Trophoblast cell (in vitro differentiated cells and primary cell): ENCODE data around the gene ABCC6.

Experiments
- DNase-seq, 2 donors: peaks; one replicate each; pipeline ENCODE4 v3.0.0-alpha.2; 2016
- H2AFZ ChIP-seq: 2 replicates; pipeline ENCODE4 v1.6.1; 2013; ENCODE audit warnings: low read length, moderate library complexity, mild to moderate bottlenecking; ENCODE audit not compliant: insufficient read depth, poor library complexity
- H2AK5ac ChIP-seq: 2 replicates; pipeline ENCODE4 v1.6.1; 2013; ENCODE audit warnings: mild to moderate bottlenecking, low read length
- H2BK120ac ChIP-seq: 2 replicates; pipeline ENCODE4 v1.6.1; 2013; ENCODE audit warnings: low read length, mild to moderate bottlenecking, moderate library complexity; ENCODE audit not compliant: insufficient read depth, poor library complexity
- H2BK12ac ChIP-seq: 2 replicates; pipeline ENCODE4 v1.6.1; 2013; ENCODE audit warnings: mild to moderate bottlenecking, low read length, moderate library complexity
- H2BK5ac ChIP-seq: 2 replicates; pipeline ENCODE4 v1.6.1; 2013; ENCODE audit warnings: low read length, low read depth, moderate library complexity, mild to moderate bottlenecking; ENCODE audit not compliant: poor library complexity
- H3K14ac ChIP-seq: 2 replicates; pipeline ENCODE4 v1.6.1; 2013; ENCODE audit warnings: mild to moderate bottlenecking, low read length
- H3K18ac ChIP-seq: 2 replicates; pipeline ENCODE4 v1.6.1; 2013; ENCODE audit warnings: mild to moderate bottlenecking, low read length
- H3K23ac ChIP-seq: 2 replicates; pipeline ENCODE4 v1.6.1; 2013; ENCODE audit warnings: low read length
- H3K27ac ChIP-seq: 2 replicates; pipeline ENCODE4 v1.5.1; 2013; ENCODE audit warnings: low read depth, mild to moderate bottlenecking, inconsistent platforms, low read length, moderate library complexity
- H3K27me3 ChIP-seq: 2 replicates; pipeline ENCODE4 v1.6.1; 2013; ENCODE audit warnings: inconsistent platforms, mild to moderate bottlenecking, low read length, moderate library complexity; ENCODE audit not compliant: insufficient read depth
- H3K36me3 ChIP-seq, 2 experiments: 1 replicate in 1 of 2; 2 replicates in 1 of 2; pipeline ENCODE4 v1.6.1; 2013; ENCODE audit warnings: low read length in 2 of 2, mild to moderate bottlenecking in 2 of 2, moderate library complexity in 1 of 2; ENCODE audit not compliant: insufficient read depth in 2 of 2, control insufficient read depth in 1 of 2
- H3K4ac ChIP-seq: 2 replicates; pipeline ENCODE4 v1.6.1; 2013; ENCODE audit warnings: low read depth, mild to moderate bottlenecking, low read length, moderate library complexity
- H3K4me1 ChIP-seq, 2 experiments: 1 replicate in 1 of 2; 2 replicates in 1 of 2; pipeline ENCODE4 v1.6.1; 2013; ENCODE audit warnings: low read length in 2 of 2, mild to moderate bottlenecking in 2 of 2, moderate library complexity in 1 of 2; ENCODE audit not compliant: insufficient read depth in 2 of 2, control insufficient read depth in 1 of 2
- H3K4me2 ChIP-seq: 2 replicates; pipeline ENCODE4 v1.6.1; 2013; ENCODE audit warnings: inconsistent platforms, mild to moderate bottlenecking, low read length, moderate library complexity
- H3K4me3 ChIP-seq: 2 replicates; pipeline ENCODE4 v1.5.1; 2013; ENCODE audit warnings: mild to moderate bottlenecking, low read depth, low read length, inconsistent platforms
- H3K79me1 ChIP-seq: one replicate; pipeline ENCODE4 v1.6.1; 2013; ENCODE audit warnings: low read length
- H3K79me2 ChIP-seq: 2 replicates; pipeline ENCODE4 v1.6.1; 2013; ENCODE audit warnings: low read length, mild to moderate bottlenecking; ENCODE audit not compliant: control insufficient read depth, insufficient read depth, poor library complexity
- H3K9ac ChIP-seq: 2 replicates; pipeline ENCODE4 v1.6.1; 2013; ENCODE audit warnings: mild to moderate bottlenecking, low read length
- H3K9me3 ChIP-seq: 2 replicates; pipeline ENCODE4 v1.6.1; 2013; ENCODE audit warnings: low read depth, mild to moderate bottlenecking, control low read depth, inconsistent platforms, low read length; ENCODE audit not compliant: insufficient read depth
- H4K12ac ChIP-seq: 2 replicates; pipeline ENCODE4 v1.6.1; 2013; ENCODE audit warnings: low read depth, mild to moderate bottlenecking, low read length, moderate library complexity
- H4K8ac ChIP-seq: 2 replicates; pipeline ENCODE4 v1.6.1; 2013; ENCODE audit warnings: low read depth, mild to moderate bottlenecking, low read length, moderate library complexity
- H4K91ac ChIP-seq: one replicate; pipeline ENCODE4 v1.6.1; 2013; ENCODE audit warnings: low read depth, mild to moderate bottlenecking, low read length, moderate library complexity
- WGBS: extraction: QIAGEN DNeasy Blood & Tissue Kit; methylation state at CpG from one replicate; pipeline ENCODE4 v1.1.7; 2013; ENCODE audit warnings: missing lambda C conversion rate; ENCODE audit not compliant: insufficient read length, insufficient coverage; ENCODE audit errors: extremely low coverage; 5-methylcytosine and 5-hydroxymethylcytosine counted together

The ABCC6 gene

GRCh38 chr16:16100631-16101030, 122.7 kb downstream of the ABCC6 start:
- no peaks in the 10 kb centered on the region for H3K27me3 ChIP-seq
- no peak overlapping the region for H3K4me3 ChIP-seq
- H3K79me1 ChIP-seq, result no peaks in the 10 kb centered on the region
- no peak overlapping the region for H4K8ac ChIP-seq
- H3K27ac ChIP-seq, result no peak overlapping the region
- H3K79me2 ChIP-seq, result no peaks in the 10 kb centered on the region
- DNase-seq, result no peak
- H3K4me2 ChIP-seq, result no peak overlapping the region
- H3K23ac ChIP-seq, result no peak overlapping the region
- no peak overlapping the region for H2BK5ac ChIP-seq
- H3K4me1 ChIP-seq, result no peaks in the 10 kb centered on the region
- H2AFZ ChIP-seq, result no peak overlapping the region
- WGBS, result no CpG with 5 or more reads among the region's 8 CpGs
- no peak overlapping the region for H3K18ac ChIP-seq
- no peak overlapping the region for H3K9ac ChIP-seq
- no peak overlapping the region for H4K12ac ChIP-seq
- H2AK5ac ChIP-seq, result no peak overlapping the region
- peaks cover 19 to 24% of the 10 kb centered on the region in 2 experiments for H3K36me3 ChIP-seq
- H3K14ac ChIP-seq, result no peak overlapping the region
- H4K91ac ChIP-seq, result no peak overlapping the region
- H2BK120ac ChIP-seq, result no peak overlapping the region
- peaks cover 9% of the 10 kb centered on the region for H3K9me3 ChIP-seq
- H3K4ac ChIP-seq, result no peak overlapping the region
- no peak overlapping the region for H2BK12ac ChIP-seq

- Histone ChIP-seq H3K4me1 (no peaks in the 10 kb centered on the region), H3K4me2 (no peak overlapping the region), H3K14ac (no peak overlapping the region), H3K18ac (no peak overlapping the region), H4K12ac (no peak overlapping the region), H4K91ac (no peak overlapping the region), H3K9ac (no peak overlapping the region), H3K27ac (no peak overlapping the region), H3K36me3 (peaks cover 19 to 23% of the 10 kb centered on the region in 2 experiments), H2BK12ac (no peak overlapping the region), H2BK5ac (no peak overlapping the region), H3K4me3 (peak overlapping the region; percentile 12), H3K9me3 (peaks cover 9% of the 10 kb centered on the region), H3K27me3 (no peaks in the 10 kb centered on the region), H3K79me2 (no peaks in the 10 kb centered on the region), H2AK5ac (no peak overlapping the region), H3K23ac (no peak overlapping the region), H3K79me1 (no peaks in the 10 kb centered on the region), H4K8ac (no peak overlapping the region), H2BK120ac (no peak overlapping the region), H3K4ac (no peak overlapping the region), H2AFZ (no peak overlapping the region)
- WGBS, result no CpG with 5 or more reads among the region's 4 CpGs
- no peak for DNase-seq
Measured at GRCh38 chr16:16099320-16099719, 124.0 kb downstream of the ABCC6 start.
